Stimulated activated naive CD8-positive, alpha-beta T cell treated with anti-CD3 and anti-CD28 coated beads, Interleukin-15, Interleukin-2, amounts not matched to agents 100 U/mL and 50 U/mL, for 24 hours (primary cell): ENCODE data around the gene ZNF473.

Experiments used
- ATAC-seq: fragments of 150-1000 bp; cut with Tn5 transposase; one replicate; pipeline ENCODE4 v1.10.0; 2021
- DNase-seq: peaks from one replicate; pipeline ENCODE4 v3.0.0; 2021

ZNF473 gene

DNA sequence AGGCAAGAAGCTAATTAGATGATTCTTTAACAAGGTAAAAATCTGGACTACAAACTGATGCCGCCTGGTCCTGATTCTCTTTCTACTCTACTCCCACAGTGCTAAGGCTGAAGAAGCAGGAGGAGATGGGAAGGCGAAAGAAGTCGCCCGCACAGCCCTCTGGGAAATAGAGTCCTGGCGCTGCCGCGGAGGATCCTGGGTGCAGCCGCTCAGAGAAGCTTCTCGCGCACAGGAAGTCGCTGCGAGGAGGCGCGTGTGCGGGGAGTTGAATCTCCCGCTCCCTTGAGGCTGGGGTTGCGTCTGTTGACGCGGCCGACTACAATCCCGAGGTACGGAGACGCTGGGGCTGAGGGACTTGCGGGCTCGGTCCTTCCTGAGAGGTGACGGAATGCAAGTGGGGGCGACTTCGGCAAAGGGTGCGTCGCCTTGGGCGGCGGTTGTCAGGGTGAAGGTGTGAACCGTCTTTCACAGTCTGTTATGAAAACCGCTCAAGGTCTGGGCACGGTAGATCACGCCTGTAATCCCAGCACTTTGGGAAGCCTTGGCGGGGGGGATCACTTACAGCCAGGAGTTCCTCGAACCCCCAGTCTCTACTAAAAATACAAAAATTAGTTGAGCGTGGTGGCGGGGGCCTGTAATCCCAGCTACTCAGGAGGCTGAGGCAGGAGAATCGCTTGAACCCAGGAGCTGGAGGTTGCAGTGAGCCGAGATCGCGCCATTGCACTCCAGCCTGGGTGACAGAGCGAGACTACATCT is at the start of gene ZNF473:
ZNF473 (plus strand) TSS at position 212 of the 756 bp plus-strand sequence. CDS start 5,078 bp downstream, outside the sequence.
- peak; percentile 80 for ATAC-seq
- DNase-seq, result peak; percentile 89

DNA sequence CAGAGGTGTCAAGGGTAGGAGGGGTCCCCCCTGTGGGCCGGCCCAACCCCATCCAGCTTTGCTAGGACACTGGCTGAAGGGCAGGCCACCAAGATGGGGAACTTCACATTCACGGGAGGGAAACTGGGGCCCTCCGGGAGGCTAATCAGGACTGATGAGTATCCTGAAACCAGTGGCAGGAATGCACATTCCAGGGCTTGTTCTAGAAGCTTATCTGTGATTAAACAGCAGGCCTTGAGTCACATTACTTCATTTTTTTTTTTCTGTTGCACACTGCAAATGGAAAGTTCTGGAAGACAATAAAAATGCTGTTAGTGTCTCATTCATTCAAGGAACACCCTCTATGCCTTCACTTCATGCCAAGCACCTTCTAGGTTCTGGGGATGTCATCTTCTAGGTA is 49.3 kb upstream of the ZNF473 start:
- DNase-seq (no peak), ATAC-seq (no peak)

DNA sequence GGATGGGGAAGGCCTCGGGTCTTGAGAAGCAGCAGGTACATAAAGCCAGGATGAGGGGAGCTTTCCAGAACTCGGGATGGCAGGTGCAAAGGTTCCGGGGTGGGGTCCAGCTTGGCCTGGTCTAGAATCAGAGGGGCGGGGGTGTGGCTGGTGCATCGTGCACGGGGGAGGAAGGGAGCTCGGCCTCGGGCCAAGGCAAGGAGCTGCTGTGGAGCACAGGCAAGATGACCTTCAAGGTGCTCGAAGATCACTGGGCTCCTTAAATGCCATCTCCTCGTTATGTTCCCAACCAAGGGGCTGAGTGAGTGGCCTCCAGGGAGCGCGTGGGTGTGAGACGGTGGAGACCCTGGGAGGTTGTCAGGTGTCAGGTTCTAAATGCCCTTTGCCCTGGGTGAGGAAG is 48.7 kb upstream of the ZNF473 start:
- ATAC-seq (no peak), DNase-seq (no peak)

DNA sequence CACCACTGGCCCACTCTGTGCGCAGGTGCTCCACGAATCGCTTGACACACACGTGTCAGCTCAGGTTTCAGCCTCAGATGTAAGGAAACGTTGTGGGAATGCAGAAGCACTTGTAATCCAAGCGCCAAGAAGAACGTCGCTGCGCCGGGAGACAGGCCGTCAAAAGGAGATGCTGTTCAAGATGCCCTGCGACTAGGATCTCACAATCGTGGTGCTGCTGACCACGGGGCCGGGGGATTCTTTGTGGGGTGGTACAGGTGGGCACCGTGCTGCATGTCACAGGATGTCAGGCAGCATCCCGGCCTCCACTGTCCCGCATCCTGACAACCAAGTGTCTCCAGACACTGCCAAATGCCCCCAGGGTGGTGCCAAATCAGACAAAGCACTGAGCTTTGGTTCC is 47.9 kb upstream of the ZNF473 start:
- ATAC-seq, result no peak

DNA sequence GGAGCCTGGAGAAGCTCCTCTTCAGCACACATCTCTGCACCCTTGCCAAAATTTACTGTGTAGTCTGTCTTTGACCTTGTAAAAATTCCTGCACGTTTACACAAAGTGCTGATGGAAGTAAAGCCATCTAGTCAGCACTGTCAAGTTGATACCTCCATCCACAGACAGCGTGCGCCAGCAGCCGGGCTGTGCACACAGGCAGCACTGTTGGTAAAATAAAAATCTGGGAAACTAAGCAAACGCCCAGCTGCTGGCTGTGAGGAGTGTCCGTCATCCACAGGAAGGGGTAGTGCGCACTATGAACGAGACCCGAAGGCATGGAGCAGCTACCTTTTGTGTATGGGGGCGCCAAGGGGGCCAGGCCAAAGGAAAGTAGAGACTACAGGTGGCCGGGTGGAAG is 47.5 kb upstream of the ZNF473 start:
- ATAC-seq, result no peak

More for the DNA sequence above, 47.9 kb upstream of the ZNF473 start:
- DNase-seq, result no peak

DNA sequence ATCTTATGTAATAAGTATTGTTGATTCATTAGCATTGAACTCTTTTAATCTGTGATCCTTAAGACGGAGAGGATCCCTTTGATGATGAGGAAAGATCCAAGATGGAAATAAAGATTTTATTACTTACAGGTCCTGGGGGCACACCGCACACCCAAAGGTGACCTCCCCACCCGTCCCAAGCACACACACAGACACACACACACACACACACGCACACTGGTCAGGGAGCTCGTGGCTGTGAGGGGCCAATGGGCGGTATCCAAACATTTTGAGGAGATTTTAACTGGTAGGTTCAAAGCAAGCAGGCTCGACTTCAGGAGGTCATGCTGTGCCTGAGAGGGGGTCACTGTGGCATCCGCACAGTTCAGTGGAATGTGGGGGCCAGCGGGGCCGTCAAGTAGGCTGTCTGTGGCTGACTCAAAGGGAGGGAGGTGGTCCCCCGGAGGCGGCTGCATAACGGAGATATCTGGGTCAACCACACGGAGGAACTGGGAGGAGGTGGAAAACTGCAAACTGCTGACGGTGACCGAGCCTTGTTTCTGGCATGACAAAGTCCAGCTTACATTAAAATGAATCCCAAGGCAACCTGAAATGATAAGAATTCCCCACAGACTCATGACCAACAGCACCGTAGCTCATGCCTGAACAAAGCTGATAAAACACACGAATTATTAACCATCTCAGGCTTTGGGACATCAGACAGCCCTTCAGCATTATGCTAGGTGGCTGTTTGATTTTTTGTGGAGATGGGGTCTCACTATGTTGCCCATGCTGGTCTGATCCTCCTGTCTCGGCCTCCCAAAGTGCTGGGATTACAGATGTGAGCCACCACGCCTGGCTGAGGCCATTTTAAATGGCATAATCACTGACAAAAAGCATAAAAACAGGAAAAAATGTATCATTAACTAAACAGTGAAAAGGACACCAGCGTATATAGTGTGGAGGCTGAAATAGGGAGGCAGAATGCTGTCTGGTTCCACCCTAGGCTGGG is 43.9 kb upstream of the ZNF473 start:
- DNase-seq (no peak), ATAC-seq (no peak)

More for the DNA sequence above, 47.5 kb upstream of the ZNF473 start:
- DNase-seq, result no peak

DNA sequence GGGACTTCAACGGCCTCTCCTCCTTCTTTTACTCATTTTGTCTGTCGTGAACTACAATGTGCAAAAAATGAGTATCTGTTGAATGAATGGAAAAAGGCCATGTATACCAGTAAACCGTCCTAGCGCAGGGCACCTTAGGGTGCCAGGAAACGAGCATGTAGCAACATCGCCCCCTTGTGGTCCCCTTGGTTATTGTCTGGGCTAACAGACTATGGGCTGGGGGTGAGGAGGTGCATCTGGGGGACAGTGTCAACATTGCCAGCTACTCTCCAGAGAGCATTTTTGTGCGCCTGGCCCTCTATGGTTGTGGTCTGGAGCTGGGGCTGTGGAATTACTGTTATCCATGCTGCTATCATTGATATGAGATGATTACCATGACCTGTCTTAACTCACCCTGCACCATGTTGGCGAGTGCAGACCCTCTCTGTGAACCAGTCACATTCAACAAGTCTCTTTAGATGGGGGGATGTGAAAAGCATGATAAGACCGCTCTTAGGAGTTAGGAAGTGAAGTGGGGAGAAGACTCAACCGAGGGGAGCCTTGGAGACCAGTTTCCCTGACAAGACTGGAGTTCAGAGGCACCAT is 42.1 kb upstream of the ZNF473 start:
- DNase-seq (peak; percentile 86), ATAC-seq (peak; percentile 70)

DNA sequence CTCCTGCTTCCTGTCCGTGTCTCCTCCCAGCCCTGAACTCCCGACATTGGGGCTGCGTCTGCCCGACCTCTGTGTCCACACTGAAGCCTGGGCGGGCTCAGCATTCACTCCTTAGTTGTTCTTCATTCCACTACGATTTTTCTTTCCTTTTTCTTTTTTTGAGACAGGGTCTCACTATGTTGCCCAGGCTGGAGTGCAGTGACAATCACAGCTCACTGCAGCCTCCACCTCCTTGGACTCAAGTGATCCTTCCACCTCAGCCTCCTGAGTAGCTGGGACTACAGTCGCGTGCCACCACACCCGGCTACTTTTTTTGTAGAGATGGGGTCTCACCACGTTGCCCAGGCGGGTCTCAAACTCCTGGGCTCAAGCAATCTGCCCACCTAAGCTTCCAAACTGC is 41.3 kb upstream of the ZNF473 start:
- no peak for DNase-seq
- ATAC-seq, result no peak

DNA sequence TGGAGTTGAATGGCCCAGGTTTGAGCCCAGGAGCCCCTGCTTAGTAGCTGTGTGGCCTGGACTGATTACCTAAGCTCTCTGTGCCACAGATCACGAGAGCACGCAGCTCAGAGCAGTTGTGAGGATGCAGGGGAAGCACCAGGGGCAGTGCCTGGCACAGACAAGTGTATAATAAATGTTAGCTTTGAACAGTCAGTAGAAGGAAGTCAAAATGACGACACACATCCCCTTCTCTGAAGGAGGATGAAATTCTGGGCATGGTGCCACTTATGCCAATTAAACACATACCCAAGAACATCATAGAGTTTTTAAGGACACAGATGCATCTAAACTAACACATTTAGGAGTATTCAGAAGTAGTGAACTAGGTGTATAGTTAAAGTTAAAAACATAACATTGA is 39.9 kb upstream of the ZNF473 start:
- DNase-seq (no peak), ATAC-seq (no peak)

DNA sequence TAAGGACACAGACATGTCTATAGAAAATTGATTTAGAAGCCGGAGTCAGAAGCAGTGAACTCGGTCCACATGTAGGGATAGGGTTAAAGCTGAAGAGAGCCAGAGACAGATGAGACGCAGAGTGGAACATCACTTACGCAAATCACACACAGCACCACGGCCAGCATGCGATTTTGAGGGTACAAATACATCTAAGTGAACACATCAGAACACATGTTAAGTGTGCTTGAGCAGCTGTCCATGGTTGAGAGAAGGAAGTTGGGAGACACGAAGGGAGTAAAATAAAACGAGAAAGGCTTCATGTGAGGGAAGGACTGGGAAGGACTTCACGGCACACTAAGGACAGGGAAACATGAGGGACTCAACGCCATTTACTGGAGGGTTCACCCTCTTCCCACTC is 39.5 kb upstream of the ZNF473 start:
- no peak for DNase-seq
- no peak for ATAC-seq

DNA sequence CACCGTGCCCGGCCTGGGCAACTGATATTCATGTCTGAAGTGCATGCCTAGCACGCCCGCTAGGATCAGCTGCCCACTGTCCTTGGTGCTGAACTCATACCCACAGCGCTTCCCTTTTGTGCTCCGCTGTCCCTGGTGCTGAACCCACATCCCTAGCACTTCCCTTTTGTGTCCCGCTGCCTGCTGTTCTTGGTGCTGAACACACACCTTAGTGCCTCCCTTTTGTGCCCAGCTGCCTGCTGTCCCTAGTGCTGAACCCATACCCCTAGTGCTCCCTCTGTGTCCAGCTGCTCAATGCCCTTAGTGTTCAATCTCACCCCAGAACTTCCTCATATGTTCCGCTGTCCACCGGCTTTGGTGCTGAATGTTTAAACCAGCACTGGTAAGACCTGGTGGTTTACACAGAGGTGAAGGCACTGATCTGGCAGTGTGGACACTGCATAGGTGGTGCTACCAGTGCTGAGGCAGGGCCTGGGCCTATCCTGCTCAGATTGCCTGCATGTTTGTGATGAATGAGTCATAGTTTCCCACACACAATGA is 38.6 kb upstream of the ZNF473 start:
- ATAC-seq, result peak; percentile 34

DNA sequence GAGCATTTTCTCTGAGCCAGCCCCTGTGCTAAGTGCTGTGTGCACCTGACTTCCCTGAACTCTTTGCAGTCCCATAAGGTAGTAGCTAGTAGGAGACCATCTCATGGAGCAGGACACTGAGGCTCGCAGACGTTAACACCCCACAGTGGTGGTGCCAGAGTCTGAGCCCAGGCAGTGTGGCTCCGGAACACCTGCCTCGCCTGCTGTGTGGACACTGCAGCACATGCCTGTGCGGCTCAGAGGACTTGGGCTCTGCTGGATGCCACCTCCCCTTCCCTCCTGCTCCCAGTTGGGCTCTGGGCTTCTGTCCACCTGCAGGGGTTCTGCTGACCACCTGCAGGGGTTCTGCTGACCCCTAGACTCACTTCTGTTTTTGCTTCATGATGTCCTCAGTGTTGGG is 37.8 kb upstream of the ZNF473 start:
- DNase-seq (no peak), ATAC-seq (no peak)

More for the DNA sequence above, 38.6 kb upstream of the ZNF473 start:
- peak; percentile 83 for DNase-seq

DNA sequence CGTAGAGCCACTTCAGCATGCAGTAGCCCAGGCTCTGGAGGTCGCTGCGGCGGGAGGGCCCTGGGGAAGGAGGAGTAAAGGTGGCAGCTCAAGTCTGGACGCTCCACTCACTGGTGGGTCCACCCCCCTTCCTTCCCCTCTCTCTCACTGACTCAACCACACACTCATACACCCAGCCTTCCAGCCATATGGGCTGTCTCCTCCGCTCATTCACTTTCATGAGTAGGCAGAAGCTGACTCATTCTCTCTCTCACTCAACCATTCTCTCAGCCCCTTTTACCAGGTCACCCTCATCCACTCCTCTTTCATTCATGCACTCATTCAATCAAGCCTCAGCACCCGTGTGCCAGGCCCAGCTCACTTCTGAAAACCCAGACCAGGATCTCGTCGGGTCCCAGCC is 37.4 kb upstream of the ZNF473 start:
- peak; percentile 78 for ATAC-seq
- DNase-seq, result no peak

DNA sequence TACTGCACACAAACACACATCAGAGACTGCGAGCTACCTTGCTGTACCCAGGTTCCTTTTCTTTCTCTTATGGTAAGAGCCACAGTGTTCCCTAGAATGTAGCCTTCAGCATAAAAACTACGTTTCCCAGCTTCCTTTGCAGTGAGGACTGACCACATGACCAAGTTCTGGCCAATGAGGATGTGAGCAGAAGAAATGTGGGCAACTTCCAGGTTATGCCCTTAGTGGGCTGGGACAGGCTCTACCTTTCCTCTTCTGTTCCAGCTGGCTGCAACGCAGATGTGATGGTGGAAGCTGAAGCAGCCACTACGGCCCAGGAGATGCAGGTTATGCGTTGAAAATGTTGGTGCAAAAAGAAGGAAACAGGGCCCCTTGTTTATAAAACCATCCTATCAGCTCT is 28.1 kb upstream of the ZNF473 start:
- no peak for DNase-seq
- ATAC-seq, result no peak

DNA sequence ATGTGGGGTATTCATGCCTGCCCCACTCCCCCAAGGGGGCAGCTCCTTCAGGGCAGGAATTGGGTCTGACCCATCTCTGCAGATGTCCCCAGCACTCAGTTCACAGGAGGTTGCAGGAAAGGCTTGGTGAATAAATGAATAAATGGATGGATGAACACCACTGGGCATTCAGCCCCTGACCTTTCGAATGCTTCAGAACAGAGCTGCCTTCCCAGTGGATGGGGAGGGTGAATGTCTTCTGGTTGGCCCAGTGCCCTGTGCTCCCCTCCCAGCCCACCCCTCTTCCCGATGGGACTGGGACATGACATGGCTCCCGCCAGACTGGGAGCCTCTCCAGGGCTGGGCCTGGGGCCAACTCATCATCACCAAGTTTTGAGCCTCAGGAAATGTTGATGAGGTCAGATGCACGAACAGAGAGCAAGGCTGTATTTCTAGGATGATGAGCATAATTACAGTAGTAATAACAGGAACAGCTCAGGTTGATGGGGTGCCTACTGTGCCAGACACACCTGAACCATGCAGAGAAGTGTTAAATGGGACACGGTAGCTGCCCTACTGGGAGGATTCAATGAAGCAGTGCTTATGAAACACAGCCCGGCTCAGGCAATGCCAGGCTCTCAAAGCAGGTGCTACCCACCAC is 26.3 kb upstream of the ZNF473 start:
- DNase-seq (no peak), ATAC-seq (no peak)

DNA sequence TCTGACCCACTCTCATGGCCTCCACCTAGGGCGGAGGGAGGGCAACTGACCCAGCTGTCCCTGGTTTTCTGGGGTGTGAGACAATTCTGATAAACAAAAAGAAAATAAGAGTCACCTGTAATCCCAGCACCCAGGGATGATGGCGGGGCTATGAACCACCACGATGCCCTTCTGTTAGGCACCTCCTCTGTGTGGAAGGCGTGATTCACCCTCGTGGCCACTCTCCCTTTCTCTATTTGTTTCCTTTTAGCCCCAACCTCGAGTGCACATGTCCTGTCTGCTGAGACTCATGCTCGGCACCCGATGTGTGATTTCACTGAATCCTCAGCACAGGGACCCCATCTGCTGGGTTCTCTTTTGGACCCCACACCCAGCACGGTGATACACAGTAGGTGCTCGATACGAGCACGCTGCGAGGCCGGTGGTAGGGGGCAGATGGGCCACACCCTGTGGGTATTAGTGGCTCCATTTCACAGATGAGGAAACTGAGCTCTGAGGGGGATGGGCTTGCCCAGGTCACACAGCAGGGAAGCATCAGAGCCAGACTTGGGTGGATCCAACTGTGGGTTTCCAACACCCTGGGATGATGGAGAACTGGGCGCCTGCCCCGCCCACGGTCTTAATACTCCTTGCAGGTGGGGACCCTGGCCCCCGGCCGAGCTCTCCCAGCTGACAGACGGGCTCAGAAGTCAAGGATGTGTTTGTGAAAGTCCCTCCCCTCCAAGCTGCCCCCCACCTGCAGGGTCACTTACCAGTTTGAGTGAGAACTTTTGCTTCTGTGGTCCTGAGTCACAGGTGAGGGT is 25.6 kb upstream of the ZNF473 start:
- ATAC-seq (peak; percentile 75), DNase-seq (peak; percentile 31)

DNA sequence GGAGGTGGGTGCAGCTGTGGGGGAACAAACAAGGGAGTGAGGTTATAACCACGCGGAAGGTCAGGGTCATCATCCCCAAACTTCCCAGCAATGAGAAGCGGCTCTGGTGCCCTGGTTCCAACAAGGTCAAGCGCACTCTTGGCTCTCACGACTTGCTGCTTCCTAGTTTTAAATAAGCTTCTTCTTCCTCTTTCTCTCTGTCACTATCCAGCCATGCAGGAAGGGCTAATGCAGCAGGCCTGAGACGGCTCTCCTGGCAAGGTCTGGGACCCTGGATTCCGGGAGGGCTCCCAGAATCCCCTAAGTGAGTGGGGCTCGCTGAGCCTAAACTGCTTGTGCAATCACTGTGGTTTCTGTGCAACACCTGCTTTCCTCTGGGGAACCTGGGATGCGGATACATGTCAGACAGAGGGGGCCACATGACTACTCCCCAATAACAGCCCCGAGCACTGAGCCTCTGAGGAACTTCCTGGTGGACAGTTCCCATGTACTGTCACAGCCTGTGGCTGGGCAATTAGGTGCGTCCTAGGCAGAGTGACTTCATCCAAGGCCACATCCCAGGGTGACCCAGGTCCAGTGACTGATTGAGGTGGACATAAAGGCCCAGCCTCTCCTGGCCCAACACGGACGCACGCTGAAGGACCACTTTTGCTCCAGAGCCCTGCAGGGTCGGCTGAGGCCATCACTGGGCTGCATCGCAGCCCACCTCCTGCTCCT is 24.8 kb upstream of the ZNF473 start:
- DNase-seq (no peak), ATAC-seq (no peak)

DNA sequence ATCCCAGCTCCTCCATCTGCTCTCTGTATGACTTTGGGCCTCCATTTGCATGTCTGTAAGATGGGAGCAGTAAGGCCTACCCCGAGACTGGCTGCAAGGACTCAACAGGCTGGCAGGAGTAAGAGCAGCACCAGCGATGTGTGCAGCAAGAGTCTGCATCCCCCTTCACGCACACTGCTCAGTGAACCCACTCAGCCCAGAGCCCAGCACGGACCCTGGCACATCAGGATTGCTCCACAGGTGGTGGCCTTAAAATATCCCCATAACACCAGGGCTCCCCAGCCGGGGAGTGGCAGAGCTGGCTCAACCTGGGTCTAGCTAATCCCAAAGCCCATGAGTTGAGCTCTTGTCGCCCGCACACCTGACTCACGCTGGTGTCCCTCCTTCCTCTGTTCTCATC is 24.0 kb upstream of the ZNF473 start:
- DNase-seq, result no peak
- ATAC-seq, result no peak

DNA sequence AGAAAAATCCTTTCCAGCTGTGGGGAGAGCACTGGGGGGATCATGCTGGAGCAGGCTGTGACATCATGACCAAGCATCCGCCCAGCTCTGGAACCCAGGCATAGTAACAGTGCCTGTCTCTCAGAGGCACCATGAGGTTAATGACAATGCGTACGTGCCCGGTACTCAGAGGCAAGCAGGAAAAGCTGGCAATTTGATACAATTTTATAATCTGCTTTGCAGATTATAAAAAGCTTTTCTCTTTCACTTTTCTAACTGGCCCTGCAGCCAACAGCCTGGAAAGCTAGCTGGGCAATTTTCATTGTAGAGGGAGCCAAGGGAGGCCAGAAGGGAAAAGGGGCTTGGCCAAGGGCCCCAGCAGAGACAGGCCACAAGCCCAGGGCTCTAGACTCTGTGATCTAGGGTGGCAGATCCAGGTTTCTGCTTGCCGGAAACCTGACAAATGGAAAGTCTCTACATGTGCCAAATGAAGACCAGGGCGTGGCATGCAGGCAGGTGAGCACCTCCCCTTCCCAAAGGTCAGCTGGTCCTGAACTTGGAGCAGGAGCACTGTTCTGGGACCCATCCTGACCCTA is 23.3 kb upstream of the ZNF473 start:
- ATAC-seq, result no peak
- no peak for DNase-seq

DNA sequence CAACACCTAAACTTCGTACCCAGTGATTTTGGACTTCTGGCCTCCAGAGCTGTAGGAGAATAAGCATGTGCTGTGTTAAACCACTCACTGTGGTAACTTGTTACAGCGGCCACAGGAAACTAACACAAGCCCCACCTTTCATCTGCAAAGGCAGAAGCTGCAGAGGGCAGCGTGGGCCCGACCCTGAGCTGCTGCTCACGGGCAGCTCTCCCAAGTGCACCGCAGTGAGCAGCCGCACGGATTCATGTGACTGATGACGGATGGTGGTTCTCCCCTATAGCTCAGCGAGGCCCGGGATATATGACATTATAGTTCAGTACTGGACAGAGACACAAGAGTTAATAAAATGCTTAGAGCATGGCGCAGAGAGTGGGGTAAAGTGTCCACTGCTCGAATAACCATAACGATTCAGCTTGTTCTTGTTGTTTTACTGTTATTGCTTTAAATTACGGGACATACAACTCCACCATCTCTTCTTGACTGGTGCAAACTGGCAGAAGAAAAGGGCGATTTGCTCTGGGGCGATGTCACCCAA is 22.5 kb upstream of the ZNF473 start:
- no peak for ATAC-seq

More for the DNA sequence above, 22.5 kb upstream of the ZNF473 start:
- DNase-seq, result no peak
